ENCODE measurements around the gene WDR86. TPM values are rescaled to one million over a fixed set of nuclear protein-coding genes. Genes with fewer than 3 reads are reported as not detected.

WDR86 gene
- total and polyA plus RNA-seq, 2 of the 4 experiments (the other 2 are of a cell fraction): not detected

- DNase-seq: no peak
- intact Hi-C loops (cut with micrococcal nuclease): no loop called here
Measured at GRCh38 chr7:151380199-151381097, 29.4 kb downstream of the WDR86 start.

More at GRCh38 chr7:151380199-151381097, 29.4 kb downstream of the WDR86 start:
- H3K4me3 ChIP-seq (ENCODE audit: insufficient read depth, low read depth, low read length): no peak overlapping the region
- no TSS peak for BruUV-seq (replicated peaks)
- no peak overlapping the region for H2AFZ ChIP-seq (replicated peaks; ENCODE audit: low read length, poor library complexity)
- H3K9me1 ChIP-seq (ENCODE audit: insufficient read depth, low read length): no peaks in the 10 kb centered on the region
- H3K36me3 ChIP-seq (ENCODE audit: control insufficient read depth, insufficient read depth, low read length): peaks cover 26% of the 10 kb centered on the region
- no peak for ATAC-seq (ENCODE audit: low read depth)
- ChIA-PET CTCF (interaction anchor here (0.7 to 1.2 kb wide), 3 partner anchors 8 to 423 kb away, joined by 3 to 4 read pairs (median 4); no protein-coding TSS in a partner anchor), POLR2A (ENCODE audit: unreplicated experiment) (interaction anchor here (0.5 kb wide), 1 partner anchor 31 kb away, joined by 5 read pairs; no protein-coding TSS in a partner anchor)
- H3K4me2 ChIP-seq (ENCODE audit: low read depth, low read length): no peak overlapping the region
- H3K27ac ChIP-seq (ENCODE audit: insufficient read depth, low read length): no peak overlapping the region
- H3K56ac ChIP-seq (ENCODE audit: extremely low read depth, insufficient read depth, low read length): no peak overlapping the region
- H3K9me3 ChIP-seq (ENCODE audit: control insufficient read depth, insufficient read depth, low read length): peaks cover 6% of the 10 kb centered on the region
- H4K5ac ChIP-seq (ENCODE audit: low read depth, low read length): no peak overlapping the region
- H2BK5ac ChIP-seq (ENCODE audit: low read depth, low read length, poor library complexity, severe bottlenecking): no peak overlapping the region
- H3K4ac ChIP-seq (ENCODE audit: low read depth, low read length): no peak overlapping the region
- H2AK9ac ChIP-seq (replicated peaks; ENCODE audit: low read depth, low read length, poor library complexity): no peak overlapping the region
- dilution Hi-C loops (cut with HindIII; ENCODE audit: low sequenced_read_pairs, unreplicated experiment): no loop called here
- no peak overlapping the region for H2BK20ac ChIP-seq (ENCODE audit: low read depth, low read length)
- no peak overlapping the region for H2AK5ac ChIP-seq (ENCODE audit: low read depth, low read length)
- in situ Hi-C loops (cut with MboI; ENCODE audit: low sequenced_read_pairs): no loop called here
- H4K8ac ChIP-seq (ENCODE audit: low read depth in 2 of 2, low read length in 2 of 2): no peak overlapping the region
- no peak overlapping the region for H2BK120ac ChIP-seq (ENCODE audit: low read depth, low read length)
- H3K9ac ChIP-seq (ENCODE audit: low read depth, low read length): no peak overlapping the region
- no peak overlapping the region for H4K91ac ChIP-seq (ENCODE audit: insufficient read depth, low read depth, low read length)
- no peaks in the 10 kb centered on the region for H3K79me1 ChIP-seq (ENCODE audit: low read depth in 1 of 2, low read length in 2 of 2)
- WGBS, 2 experiments (ENCODE audit: extremely low coverage in 2 of 2, insufficient read length in 1 of 2): 98% methylated on average over 10 of the region's 32 CpGs; no CpG with 5 or more reads in 1 of the 2 experiments
- H3K18ac ChIP-seq (ENCODE audit: low read depth, low read length): no peak overlapping the region
- no peaks in the 10 kb centered on the region for H4K20me1 ChIP-seq (ENCODE audit: insufficient read depth, low read length)
- no peak overlapping the region for H2BK15ac ChIP-seq (ENCODE audit: low read depth, low read length)
- no peak for TF ChIP-seq FOS (IDR thresholded peaks at IDR 0.05; ENCODE audit: low read depth, low read length)
- TF ChIP-seq RFX5 (IDR thresholded peaks at IDR 0.05; ENCODE audit: low read depth, low read length): no peak
- no peak for TF ChIP-seq RCOR1 (IDR thresholded peaks at IDR 0.05; ENCODE audit: insufficient replicate concordance, low read length)
- no peak for TF ChIP-seq MXI1 (IDR thresholded peaks at IDR 0.05; ENCODE audit: borderline replicate concordance, low read depth, low read length)
- TF ChIP-seq ELK1 (IDR thresholded peaks at IDR 0.05; ENCODE audit: borderline replicate concordance, low read depth, low read length): no peak
- peaks cover 36% of the 10 kb centered on the region for H3K27me3 ChIP-seq (ENCODE audit: control insufficient read depth, insufficient read depth, low read length)
- H3K23ac ChIP-seq (ENCODE audit: low read depth, low read length): no peak overlapping the region
- no peaks in the 10 kb centered on the region for H3K4me1 ChIP-seq (ENCODE audit: control insufficient read depth, insufficient read depth, low read length)
- H3K14ac ChIP-seq (replicated peaks; ENCODE audit: low read depth, low read length): no peak overlapping the region
